ENCODE results near the gene AUTS2.

- TF ChIP-seq, protein P1, sequence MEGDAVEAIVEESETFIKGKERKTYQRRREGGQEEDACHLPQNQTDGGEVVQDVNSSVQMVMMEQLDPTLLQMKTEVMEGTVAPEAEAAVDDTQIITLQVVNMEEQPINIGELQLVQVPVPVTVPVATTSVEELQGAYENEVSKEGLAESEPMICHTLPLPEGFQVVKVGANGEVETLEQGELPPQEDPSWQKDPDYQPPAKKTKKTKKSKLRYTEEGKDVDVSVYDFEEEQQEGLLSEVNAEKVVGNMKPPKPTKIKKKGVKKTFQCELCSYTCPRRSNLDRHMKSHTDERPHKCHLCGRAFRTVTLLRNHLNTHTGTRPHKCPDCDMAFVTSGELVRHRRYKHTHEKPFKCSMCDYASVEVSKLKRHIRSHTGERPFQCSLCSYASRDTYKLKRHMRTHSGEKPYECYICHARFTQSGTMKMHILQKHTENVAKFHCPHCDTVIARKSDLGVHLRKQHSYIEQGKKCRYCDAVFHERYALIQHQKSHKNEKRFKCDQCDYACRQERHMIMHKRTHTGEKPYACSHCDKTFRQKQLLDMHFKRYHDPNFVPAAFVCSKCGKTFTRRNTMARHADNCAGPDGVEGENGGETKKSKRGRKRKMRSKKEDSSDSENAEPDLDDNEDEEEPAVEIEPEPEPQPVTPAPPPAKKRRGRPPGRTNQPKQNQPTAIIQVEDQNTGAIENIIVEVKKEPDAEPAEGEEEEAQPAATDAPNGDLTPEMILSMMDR (IDR thresholded peaks at IDR 0.05 in 8 of 11, conservative IDR thresholded peaks at IDR 0.05 in 3 of 11) = no peak
- TF ChIP-seq POLR2AphosphoS5 (IDR thresholded peaks at IDR 0.05) (no peak), POLR2A (IDR thresholded peaks at IDR 0.05) (no peak)
Measured at GRCh38 chr7:69588773-69589172, 9.5 kb upstream of the AUTS2 start.

All from spleen (tissue), 7 donors.